HG03135 (cell line): ENCODE measurements around the gene CTNNB1.
A peak's percentile ranks its signal among the peaks of the same experiment; 100 is the strongest.

ENCODE experiments used
- ATAC-seq: cut with Tn5 transposase; IDR thresholded peaks from one replicate; pipeline ENCODE4 v1.9.1; 2021; ENCODE audit warnings: mild to moderate bottlenecking, moderate library complexity; ENCODE audit not compliant: unreplicated experiment

Gene CTNNB1

GRCh38 chr3:41190509-41191284, 8.6 kb upstream of the CTNNB1 start:
- ATAC-seq: no peak

DNA sequence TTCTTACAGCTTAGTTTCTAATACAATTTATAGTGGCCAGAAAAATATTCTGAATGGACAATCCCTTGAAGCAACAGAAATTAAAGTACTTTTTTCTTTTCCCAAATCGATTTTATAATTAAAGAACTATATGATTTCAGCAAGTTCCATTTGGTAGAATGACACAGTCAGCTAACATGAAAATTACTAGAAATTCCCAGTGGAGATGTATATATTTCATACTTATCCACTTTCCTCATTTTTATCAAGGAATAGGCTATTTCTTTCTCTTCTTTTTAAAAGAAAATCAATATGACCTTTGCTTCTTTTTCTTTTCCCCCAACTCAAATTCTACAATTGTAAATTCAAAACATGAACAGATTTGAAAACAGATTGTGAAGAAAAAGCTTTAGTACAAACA, 6.4 kb upstream of the CTNNB1 start:
- ATAC-seq: no peak

DNA sequence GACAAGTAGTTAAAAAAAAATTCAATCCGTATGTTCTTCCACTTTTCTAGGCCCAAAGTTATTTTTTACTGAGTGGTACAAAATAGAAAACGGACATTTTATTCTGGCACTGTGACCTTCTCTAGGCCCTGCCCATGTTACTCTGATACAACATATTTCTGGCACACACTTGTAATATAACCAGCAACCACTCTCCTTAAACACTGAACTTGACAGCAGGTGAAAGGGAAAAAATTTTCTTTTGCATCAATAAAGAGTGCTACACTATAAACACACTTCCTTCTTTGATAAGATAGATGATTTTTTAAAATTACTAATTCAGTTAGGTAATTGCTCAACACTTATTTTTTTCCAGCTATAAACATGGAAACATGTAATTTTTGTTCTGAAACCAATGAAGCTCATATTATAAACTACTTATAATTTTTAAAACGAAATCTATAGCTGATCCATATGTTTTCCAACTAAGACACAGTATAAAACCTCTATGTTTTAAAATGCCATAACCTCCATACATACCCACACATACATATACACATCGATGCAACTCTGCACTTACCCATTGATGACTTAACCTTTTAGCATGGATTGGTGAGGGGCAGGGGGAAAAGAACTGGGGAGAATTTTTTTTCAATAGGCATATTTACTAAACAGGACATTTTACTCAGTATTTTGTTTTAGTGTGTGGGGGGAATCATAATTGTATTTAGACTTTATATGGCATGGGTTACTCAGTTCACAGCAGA, 5.3 kb upstream of the CTNNB1 start:
- no peak for ATAC-seq

GRCh38 chr3:41194701-41195100, 4.6 kb upstream of the CTNNB1 start:
- ATAC-seq: no peak

GRCh38 chr3:41195946-41196345, 3.4 kb upstream of the CTNNB1 start:
- no peak for ATAC-seq

DNA sequence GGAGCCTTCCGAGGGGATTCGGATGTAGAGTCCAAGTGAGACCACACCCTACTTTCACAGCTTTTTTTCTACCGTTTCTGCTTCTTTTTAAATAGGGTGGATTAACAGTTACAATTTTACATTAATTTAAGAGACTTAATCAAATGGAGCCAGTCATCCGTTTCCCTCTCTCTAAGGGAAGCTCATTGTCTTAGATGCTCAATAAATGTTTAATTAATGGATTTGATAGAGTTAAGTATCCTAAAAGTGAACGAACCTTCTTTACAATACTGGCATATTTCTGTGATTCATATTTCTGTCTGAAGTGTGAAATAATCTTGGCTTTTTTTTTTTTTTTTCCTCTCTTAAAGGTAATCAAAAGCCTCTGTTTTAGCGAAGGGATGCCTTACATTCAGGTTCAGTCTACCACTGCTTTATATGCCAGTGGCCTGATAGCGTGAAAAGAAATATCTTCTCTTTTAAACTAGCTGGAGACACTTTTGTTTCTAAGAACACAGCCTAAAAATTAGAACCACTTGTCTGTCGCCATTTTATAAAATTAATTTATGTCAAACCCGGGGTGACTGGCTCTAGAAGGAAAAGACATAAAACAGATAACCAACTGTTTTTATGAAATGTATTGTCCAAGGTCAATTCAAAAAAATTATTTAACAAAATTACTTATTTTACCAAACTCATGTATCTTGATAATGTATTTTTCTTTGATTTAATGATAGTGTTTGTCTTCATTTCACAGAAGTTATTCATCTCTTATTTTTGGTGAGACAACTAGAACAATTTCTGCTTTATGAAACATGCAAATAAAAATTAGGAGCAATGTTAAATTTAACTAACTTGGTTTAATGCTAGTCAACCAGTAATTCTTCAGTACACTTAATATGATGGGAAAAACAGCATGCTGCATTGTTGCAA, 2.5 kb upstream of the CTNNB1 start:
- no peak for ATAC-seq

GRCh38 chr3:41198046-41198445, 1.3 kb upstream of the CTNNB1 start:
- ATAC-seq: no peak

DNA sequence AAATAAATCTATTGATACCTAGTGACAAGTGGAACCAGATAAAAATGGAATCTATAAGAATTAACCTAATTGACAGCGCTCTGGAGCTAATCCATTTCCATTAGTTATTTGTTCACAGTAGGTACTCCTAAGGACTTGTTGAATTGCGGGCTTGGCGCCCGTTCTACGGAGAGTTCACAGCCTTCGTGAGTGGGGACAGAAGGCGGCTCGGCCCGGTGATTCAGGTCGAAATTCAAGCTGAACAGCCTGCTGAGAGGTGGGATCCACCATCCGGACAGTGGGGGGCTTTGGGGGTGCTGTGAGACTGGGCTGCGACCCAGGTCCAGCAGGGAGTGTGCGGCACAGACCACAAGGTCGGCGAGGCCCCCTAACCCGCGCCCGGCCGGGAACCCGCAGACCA, 779 bp upstream of the CTNNB1 start:
- peak; percentile 3 for ATAC-seq

DNA sequence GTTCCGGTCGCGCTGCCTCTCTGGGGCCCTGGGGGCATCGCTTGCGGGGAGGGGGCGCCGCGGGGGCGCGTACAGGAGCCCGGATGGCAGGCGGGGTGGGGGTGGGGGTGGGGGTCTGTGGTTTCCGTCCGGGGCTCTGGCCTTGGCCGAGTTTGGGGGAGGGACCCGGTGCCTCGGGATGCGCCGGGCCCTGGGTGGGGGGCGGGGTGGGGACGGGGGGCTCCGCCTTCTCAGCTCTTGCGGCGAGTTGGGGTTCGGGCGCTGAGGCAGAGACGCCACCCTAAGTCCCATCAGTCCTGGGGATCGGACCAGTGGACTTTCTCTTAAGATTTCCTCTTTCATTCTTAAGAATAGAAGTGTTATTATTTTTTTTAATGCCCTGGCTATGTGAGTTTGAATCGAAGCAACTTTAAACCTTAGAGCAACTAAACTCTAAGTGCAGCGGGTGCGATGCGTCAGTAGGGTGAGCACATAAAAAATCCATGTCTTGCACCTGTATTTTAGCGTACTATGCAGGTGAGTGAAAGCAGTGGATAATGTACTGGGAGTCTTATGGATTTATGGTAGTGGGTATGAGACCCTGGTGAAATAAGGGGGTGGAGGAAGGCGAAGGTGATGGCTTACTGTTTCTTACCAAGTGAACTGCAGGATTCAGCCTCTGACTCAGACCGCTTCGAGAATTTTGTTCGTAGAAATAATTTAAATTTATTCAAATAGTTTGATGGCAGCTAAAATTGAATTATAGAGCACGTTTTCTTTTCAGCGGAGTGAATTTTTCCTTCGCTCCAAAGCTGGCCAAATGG, 762 bp downstream of the CTNNB1 start:
- peak; percentile 19 for ATAC-seq

DNA sequence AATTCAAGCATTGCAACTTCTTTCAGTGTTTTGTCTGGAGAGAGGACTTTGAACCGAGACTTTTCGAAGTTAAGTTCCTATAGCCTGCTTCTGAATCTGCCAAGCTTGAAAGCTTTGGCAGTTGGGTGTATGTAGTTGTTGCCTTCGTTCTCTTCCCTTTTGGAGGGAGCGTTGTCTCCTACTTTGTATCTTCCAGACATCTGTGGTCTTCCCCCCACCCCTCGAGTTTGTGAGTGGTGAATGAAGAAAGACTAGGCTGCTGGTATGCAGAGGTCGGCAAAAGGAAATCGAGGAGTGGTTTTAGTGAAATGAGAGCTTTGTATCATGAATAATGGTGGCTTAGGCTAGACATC, 1.3 kb downstream of the CTNNB1 start:
- ATAC-seq: no peak

GRCh38 chr3:41202075-41202833, 2.9 kb downstream of the CTNNB1 start:
- no peak for ATAC-seq

GRCh38 chr3:41202834-41203345, 3.6 kb downstream of the CTNNB1 start:
- no peak for ATAC-seq

DNA sequence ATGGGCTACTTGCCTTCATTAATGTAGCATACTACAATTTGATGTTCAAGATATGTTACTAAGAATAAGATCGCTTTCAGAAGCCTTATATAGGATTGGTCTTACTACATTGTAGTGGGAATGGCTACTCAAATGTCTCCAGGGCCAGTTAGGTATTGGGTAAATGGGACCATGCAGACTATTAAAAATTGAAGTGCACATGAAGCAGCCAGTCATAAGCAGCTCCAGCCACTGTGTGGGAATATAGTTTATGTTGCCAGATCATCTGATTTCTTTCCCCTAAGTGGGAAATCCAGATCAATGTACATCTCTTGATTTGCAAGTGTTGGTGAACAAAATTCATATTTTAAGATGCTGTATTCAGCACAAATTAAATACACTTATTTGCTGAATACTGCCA, 5.1 kb downstream of the CTNNB1 start:
- ATAC-seq: no peak

DNA sequence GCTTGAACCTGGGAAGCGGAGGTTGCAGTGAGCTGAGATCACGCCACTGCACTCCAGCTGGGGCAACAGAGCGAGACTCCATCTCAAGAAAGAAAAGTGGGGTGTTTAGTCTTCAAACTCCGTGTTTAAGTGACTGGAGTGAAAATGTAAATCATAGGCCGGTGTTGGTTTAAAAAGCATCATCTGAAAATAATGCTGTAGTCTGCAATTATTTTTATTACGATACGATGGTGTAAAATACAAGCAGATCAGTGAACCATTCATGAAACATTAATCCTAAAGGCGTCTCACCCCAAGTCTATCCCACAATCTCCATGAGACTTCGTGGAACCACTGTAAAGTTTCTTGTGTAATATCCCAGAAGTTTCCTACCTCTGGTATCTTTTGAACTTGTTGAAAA, 6.3 kb downstream of the CTNNB1 start:
- ATAC-seq: no peak

DNA sequence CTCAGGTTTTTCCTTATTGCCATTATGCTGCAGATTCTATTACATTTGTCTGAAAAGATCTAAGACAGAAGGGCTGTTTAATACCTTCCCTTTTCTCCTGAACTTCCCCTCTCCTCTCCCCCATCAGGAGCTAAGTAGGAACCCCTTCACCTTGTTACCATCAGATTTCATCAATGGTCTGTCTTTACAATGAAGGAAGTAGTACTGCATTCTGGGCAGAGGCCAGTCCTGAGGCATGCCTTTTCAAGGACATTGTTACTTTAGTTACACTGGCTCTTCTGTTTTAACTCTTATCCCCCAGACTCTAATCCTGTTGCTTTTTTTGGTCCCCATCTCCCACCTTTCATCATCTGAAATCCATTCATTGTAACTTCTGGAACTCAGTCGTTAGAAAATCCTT, 8.1 kb downstream of the CTNNB1 start:
- ATAC-seq: no peak

DNA sequence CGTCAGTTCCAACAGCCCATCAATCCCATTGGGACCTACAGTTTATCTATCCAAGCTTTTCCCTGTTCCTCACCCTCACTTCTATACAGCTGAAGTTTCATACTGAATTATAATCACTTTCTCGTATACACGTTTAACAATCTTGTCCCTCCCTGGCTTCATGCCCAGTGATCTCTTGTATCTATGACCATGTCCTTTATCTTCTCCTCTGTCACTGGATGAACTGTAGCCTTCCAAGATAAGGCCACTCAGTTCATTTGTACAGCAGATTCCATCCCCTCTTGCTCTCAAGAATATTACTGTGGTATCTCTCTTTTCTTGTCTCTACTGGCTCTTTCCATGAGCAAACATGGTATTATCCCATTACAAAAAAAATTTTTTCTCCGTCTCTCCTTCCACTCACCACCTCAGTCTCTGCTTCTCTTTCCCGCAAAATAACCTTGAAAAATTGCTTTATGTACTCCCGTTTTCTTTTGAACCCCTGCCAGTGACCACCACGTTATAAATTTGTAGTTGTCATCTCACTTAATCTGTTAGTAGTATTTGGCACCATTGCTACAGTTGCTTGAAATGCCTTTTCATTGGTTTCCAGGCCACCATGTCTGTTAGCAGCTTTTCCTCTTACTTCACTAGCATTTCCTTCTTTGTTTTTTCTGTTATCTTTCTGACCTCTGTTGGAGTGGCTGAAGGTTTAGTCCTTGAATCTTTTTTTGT, 9.4 kb downstream of the CTNNB1 start:
- ATAC-seq: no peak

DNA sequence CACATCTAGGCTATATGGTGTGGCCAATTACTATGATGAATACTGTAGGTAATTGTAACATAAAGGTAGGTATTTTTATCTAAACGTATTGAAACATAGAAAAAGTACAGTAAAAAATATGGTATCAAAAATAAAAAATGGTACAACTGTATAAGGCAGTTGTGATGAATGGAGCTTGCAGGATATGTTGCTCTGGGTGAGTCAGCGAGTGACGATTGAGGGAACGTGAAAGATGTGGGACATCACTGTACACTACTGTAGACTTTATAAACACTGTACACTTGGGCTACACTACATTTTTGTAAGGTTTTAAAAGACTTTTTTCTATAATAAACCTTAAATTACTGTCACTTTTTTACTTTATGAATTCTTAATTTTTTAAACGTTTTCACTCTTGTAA, 10.3 kb downstream of the CTNNB1 start:
- no peak for ATAC-seq

GRCh38 chr3:41210966-41211365, 11.7 kb downstream of the CTNNB1 start:
- ATAC-seq: no peak

- ATAC-seq: no peak
These were observed 12.8 kb downstream of the CTNNB1 start for GRCh38 chr3:41212088-41212487.
